ENCODE measurements around the gene CGB1. TPM values are rescaled to one million over a fixed set of nuclear protein-coding genes. Genes with fewer than 3 reads are reported as not detected.

Gene CGB1
- total and polyA plus RNA-seq, 9 of the 15 experiments (the other 6 are each of a cell fraction or from before 2014, with no cell fraction given) = not detected

DNA sequence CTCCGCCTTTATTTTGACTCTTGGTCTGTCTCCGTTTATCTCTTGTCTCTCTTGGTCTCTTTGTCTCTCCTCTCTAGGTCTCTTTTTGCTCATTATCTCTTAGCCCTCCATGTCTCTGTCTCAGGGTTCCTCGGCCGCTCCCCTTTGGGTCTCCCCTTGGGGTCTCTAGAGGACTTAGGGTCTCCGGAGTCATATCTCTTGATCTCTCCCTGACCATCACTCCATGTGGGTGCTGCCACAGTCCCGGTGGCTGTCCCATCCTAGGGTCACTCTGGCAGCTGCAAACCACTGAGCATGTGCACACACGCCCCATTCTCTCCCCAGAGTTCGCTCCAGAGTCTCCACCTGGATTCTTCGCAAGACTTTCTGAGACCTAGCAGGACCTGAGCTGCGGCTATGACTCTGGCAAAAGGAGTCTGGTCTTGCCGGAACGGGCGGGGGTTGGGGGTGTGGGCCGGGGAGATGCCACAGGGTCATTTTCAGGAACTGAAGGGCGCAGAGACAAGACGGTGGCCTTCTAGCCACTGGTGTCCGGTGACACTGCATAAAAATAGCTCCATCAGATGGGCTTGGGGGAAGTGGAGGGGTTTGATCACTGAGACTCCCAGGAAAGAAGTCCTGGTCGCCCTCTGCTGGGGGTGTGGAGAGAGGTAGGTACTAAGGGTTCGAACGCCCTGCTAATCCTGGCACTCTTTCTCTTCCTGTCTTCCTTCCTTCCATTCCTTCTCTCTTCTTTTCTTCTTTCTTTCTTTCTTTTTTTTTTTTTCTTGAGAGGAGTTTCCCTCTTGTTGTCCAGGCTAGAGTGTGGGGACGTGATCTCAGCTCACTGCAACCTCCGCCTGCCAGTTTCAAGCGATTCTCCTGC, 37.1 kb upstream of the CGB1 start (continued):
- TF ChIP-seq ETS2 (tag; IDR thresholded peaks at IDR 0.05; ENCODE audit: borderline replicate concordance, poor library complexity, severe bottlenecking) (no peak), NFIX (CRISPR knock-in tag; IDR thresholded peaks at IDR 0.05; ENCODE audit: low read depth) (no peak), GTF2E2 (tag; IDR thresholded peaks at IDR 0.05) (no peak), ZBTB17 (CRISPR knock-in tag; IDR thresholded peaks at IDR 0.05) (no peak), ZNF174 (CRISPR knock-in tag; IDR thresholded peaks at IDR 0.05) (no peak), FOXP1 (CRISPR knock-in tag; IDR thresholded peaks at IDR 0.05) (no peak), HDAC1 (IDR thresholded peaks at IDR 0.05) (0 out of 4 replicates have a peak, but pooled peaks of 1 of the 2 experiments have one; percentile 37), ZNF740 (CRISPR knock-in tag; IDR thresholded peaks at IDR 0.05) (0 out of 2 replicates have a peak, but pooled peaks have one; percentile 37), ZNF740 (tag; IDR thresholded peaks at IDR 0.05) (no peak), ZC3H4 (CRISPR knock-in tag; IDR thresholded peaks at IDR 0.05; ENCODE audit: borderline replicate concordance) (no peak), TRIM28 (IDR thresholded peaks at IDR 0.05) (no peak; the same call in 1 of the 2 replicates), ZNF717 (CRISPR knock-in tag; IDR thresholded peaks at IDR 0.05) (no peak), ZNF436 (CRISPR knock-in tag; IDR thresholded peaks at IDR 0.05) (no peak), ESRRA (IDR thresholded peaks at IDR 0.05; ENCODE audit: borderline replicate concordance, low read depth) (peak; percentile 62; the same call in 1 of the 2 replicates), MEF2D (tag; conservative IDR thresholded peaks at IDR 0.05; ENCODE audit: low read depth) (peak; percentile 83), ZNF592 (IDR thresholded peaks at IDR 0.05) (no peak), SIN3A (IDR thresholded peaks at IDR 0.05; ENCODE audit: borderline replicate concordance in 2 of 2, control insufficient read depth in 1 of 2, low read depth in 2 of 2, low read length in 2 of 2) (no peak)
- TF ChIP-seq, protein P1, sequence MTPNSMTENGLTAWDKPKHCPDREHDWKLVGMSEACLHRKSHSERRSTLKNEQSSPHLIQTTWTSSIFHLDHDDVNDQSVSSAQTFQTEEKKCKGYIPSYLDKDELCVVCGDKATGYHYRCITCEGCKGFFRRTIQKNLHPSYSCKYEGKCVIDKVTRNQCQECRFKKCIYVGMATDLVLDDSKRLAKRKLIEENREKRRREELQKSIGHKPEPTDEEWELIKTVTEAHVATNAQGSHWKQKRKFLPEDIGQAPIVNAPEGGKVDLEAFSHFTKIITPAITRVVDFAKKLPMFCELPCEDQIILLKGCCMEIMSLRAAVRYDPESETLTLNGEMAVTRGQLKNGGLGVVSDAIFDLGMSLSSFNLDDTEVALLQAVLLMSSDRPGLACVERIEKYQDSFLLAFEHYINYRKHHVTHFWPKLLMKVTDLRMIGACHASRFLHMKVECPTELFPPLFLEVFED (CRISPR knock-in tag; conservative IDR thresholded peaks at IDR 0.05) = no peak
- TF ChIP-seq, protein P2, sequence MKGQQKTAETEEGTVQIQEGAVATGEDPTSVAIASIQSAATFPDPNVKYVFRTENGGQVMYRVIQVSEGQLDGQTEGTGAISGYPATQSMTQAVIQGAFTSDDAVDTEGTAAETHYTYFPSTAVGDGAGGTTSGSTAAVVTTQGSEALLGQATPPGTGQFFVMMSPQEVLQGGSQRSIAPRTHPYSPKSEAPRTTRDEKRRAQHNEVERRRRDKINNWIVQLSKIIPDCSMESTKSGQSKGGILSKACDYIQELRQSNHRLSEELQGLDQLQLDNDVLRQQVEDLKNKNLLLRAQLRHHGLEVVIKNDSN (CRISPR knock-in tag; IDR thresholded peaks at IDR 0.05) = no peak
- TF ChIP-seq, protein P3, sequence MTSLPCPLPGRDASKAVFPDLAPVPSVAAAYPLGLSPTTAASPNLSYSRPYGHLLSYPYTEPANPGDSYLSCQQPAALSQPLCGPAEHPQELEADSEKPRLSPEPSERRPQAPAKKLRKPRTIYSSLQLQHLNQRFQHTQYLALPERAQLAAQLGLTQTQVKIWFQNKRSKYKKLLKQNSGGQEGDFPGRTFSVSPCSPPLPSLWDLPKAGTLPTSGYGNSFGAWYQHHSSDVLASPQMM (CRISPR knock-in tag; IDR thresholded peaks at IDR 0.05) = no peak

Measured in K562 (cell line).